Testis (tissue), 3 donors: ENCODE measurements around the gene CASTOR1. TPM values are rescaled to one million over a fixed set of nuclear protein-coding genes. Genes with fewer than 3 reads are reported as not detected.

Experiments used
- DNase-seq: peaks from one replicate; pipeline ENCODE4 v3.0.0-alpha.2; 2019
- H3K27ac ChIP-seq, 2 donors: fragments of 200-600 bp; sonication (generic); one replicate each; pipeline ENCODE4 v1.5.1; 2019
- H3K27me3 ChIP-seq: fragments of 200-600 bp; sonication (generic); one replicate; pipeline ENCODE4 v1.5.1; 2019
- H3K36me3 ChIP-seq: fragments of 200-600 bp; sonication (generic); one replicate; pipeline ENCODE4 v1.5.1; 2017; ENCODE audit warnings: low read depth; ENCODE audit errors: missing control alignments
- H3K4me1 ChIP-seq: fragments of 200-600 bp; sonication (generic); one replicate; pipeline ENCODE4 v1.5.1; 2019
- H3K4me3 ChIP-seq, 2 donors: fragments of 200-600 bp; sonication (generic); one replicate each; pipeline ENCODE4 v1.5.1; 2017 to 2019
- H3K9me3 ChIP-seq: fragments of 200-600 bp; sonication (generic); one replicate; pipeline ENCODE4 v1.5.1; 2017
- POLR2A ChIP-seq: fragments of 450-650 bp; IDR thresholded peaks from one replicate; pipeline ENCODE4 v1.6.1; 2017; ENCODE audit warnings: antibody characterized with exemption, mild to moderate bottlenecking, moderate library complexity
- WGBS, 2 donors: methylation state at CpG; one replicate each; pipeline ENCODE4 v1.1.5; 2018; 5-methylcytosine and 5-hydroxymethylcytosine counted together
- intact Hi-C: fragments of 100-400 bp; cut with DNase I; formaldehyde crosslinking; loops from one replicate; pipeline ENCODE4 v1.15.1; 2023; ENCODE audit warnings: low total_unique reads
- polyA plus RNA-seq: library from polyadenylated mRNA; stranded (reverse); fragments of 350-450 nt; fragmentation: Illumina TruSeq; extraction: RNeasy Lipid Tissue Mini Kit (QIAGEN cat#74804); gene quantifications from one replicate; pipeline ENCODE4 v1.2.3, GENCODE V29; 2014; ENCODE audit warnings: low read depth, low replicate concordance; ENCODE audit not compliant: insufficient read depth
- total RNA-seq, 2 donors: library from RNA; depleted of rRNA; stranded (reverse); fragments of >200 nt; gene quantifications; one replicate each; pipeline ENCODE4 v1.2.3, GENCODE V29; 2016
- TF ChIP-seq, protein P1 (sequence below), 3 experiments: fragments of 450-650 bp in 2 of 3; fragments of 200-600 bp in 1 of 3; sonication (generic) in 1 of 3; IDR thresholded peaks; one replicate each; pipeline ENCODE4 v1.5.1; 2016 to 2019; ENCODE audit warnings: antibody characterized with exemption in 3 of 3, mild to moderate bottlenecking in 2 of 3, moderate library complexity in 1 of 3

Gene CASTOR1
- total and polyA plus RNA-seq, 3 donors from 2014 or later: 32.8 to 71.4 (median 36.7) TPM

DNA sequence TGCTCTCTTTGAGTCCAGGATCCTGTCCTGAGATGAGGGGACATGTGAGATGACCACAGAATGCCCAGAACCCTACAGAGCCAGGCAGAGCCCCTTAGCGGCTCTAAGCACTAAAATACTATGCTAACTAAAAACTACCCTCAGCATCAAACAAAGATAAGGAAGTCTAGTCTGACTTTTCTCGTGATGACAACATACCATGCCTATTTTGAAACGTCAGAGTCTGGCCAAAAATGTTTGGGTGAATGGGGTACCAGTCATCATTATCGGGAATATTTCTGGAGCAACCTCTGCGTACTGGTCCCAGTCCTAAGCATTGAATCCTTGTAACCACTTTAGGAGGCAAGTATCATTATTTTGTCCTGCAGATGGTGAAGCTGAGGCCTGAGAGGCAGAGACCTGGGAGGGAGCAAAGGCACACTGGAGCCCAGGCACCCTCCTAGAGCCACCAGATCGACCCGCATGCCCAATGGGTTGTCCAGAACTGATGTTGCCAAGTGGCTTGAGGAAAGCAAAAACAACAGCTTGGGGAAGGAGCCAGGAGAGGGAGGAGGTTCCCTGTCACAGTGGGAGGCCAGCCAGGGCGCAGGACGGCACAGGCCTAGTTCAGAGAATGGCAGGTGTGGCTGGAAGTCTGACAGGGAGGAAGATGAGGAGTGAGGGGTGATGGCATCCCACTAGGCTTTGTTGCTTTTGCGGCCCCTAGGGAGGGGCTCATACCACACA lies 15.4 kb downstream of the CASTOR1 start:
- Histone ChIP-seq H3K27ac (no peak overlapping the region), H3K9me3 (no peaks in the 10 kb centered on the region), H3K27me3 (no peaks in the 10 kb centered on the region), H3K36me3 (no peaks in the 10 kb centered on the region), H3K4me3 (no peak overlapping the region), H3K4me1 (peaks cover 8% of the 10 kb centered on the region)
- intact Hi-C loops: no loop called here
- DNase-seq: no peak
- WGBS, 2 donors: 69 to 74% methylated on average over 10 of the region's 10 CpGs
- TF ChIP-seq, protein P1, sequence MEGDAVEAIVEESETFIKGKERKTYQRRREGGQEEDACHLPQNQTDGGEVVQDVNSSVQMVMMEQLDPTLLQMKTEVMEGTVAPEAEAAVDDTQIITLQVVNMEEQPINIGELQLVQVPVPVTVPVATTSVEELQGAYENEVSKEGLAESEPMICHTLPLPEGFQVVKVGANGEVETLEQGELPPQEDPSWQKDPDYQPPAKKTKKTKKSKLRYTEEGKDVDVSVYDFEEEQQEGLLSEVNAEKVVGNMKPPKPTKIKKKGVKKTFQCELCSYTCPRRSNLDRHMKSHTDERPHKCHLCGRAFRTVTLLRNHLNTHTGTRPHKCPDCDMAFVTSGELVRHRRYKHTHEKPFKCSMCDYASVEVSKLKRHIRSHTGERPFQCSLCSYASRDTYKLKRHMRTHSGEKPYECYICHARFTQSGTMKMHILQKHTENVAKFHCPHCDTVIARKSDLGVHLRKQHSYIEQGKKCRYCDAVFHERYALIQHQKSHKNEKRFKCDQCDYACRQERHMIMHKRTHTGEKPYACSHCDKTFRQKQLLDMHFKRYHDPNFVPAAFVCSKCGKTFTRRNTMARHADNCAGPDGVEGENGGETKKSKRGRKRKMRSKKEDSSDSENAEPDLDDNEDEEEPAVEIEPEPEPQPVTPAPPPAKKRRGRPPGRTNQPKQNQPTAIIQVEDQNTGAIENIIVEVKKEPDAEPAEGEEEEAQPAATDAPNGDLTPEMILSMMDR (IDR thresholded peaks at IDR 0.05): no peak
- no peak for TF ChIP-seq POLR2A

DNA sequence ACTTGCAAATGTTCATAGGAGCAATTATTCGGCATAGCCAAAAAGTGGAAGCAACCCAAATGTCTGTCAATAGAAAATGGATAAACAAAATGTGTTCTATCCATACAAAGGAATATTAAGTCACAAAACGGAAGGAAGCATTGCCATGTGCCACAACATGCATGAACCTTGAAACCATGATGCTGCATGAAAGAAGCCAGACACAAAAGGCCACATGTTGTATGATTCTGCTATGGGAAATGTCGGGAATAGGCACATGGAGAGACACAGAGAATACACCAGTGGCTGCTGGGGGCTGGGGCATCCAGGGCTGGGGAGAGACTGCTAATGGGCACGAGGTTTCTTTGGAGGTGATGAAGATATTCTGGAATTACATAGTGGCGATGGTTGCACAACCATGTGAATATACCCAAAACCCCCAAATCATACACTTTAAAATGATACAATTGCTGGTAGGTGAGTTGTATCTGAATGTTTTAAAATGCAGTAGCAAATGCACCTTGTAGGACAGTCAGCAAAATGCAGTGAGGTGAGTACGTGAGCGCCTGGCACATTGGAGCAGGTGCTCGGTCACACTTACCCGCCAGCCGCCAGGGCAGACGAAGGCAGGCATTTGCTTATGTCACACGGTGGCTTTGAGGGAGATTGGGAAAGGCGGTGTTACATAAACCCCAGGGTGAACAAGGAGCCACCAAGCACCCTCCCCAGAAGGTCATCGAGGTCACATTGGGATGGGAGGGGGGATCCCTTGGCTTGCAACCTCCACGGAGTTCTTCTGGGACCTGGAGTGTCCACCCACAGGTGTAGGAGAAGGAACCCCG lies 16.3 kb downstream of the CASTOR1 start:
- no peak overlapping the region for H3K27ac ChIP-seq

DNA sequence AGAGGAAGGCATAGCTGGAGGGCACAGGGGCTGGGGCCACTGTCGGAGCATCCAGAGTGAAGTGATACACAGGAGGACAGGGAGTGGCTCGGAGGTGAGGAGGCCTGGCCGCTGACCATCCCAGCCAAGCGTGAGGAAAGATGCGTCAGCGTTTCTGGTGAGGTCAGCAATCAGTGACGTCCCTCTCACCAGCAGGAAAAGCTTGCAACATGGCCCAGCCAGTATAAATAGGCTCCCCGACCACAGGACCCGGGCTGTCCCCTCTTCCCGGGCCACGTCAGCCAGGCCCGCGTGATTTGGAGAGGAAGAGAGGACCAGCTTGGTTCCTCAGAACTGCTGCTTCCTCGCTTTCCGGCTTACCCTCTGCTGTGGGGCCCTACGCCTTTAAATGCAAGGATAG lies 18.5 kb downstream of the CASTOR1 start:
- Histone ChIP-seq H3K4me1 (no peaks in the 10 kb centered on the region), H3K36me3 (no peaks in the 10 kb centered on the region), H3K4me3 (no peak overlapping the region), H3K27me3 (no peaks in the 10 kb centered on the region), H3K9me3 (no peaks in the 10 kb centered on the region), H3K27ac (no peak overlapping the region)
- intact Hi-C loops: no loop called here
- DNase-seq: peak; percentile 62
- TF ChIP-seq, protein P1 (IDR thresholded peaks at IDR 0.05): no peak
- TF ChIP-seq POLR2A: no peak
- 91 to 95% methylated on average over 14 to 16 of the region's 16 CpGs for WGBS, 2 donors

More for the DNA sequence above, 16.3 kb downstream of the CASTOR1 start:
- Histone ChIP-seq H3K36me3 (no peaks in the 10 kb centered on the region), H3K4me3 (no peak overlapping the region), H3K9me3 (no peaks in the 10 kb centered on the region), H3K27me3 (no peaks in the 10 kb centered on the region), H3K4me1 (peaks cover 7% of the 10 kb centered on the region)
- WGBS, 2 donors: 82 to 89% methylated on average over 16 of the region's 16 CpGs
- DNase-seq: no peak
- TF ChIP-seq, protein P1 (IDR thresholded peaks at IDR 0.05): no peak
- intact Hi-C loops: no loop called here

DNA sequence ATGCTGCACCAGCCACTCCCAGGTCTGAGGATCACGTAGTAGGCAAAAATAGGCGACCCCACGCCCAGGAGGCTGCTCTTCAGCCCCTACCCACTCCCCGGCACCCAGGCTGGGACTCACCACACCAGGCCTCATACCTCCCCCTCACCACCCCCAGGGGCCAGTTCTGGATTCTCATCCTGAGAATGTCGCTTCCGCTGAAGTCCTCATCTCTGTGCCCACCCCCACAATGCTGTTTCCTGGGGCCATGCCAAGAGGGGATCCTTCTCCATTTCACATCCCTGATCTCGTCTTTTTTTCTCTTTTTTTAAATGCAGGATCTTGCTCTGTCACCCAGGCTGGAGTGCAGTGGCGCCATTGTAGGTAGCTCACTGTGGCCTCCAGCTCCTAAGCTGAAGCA lies 21.0 kb downstream of the CASTOR1 start:
- TF ChIP-seq POLR2A: no peak
- TF ChIP-seq, protein P1 (IDR thresholded peaks at IDR 0.05): no peak
- Histone ChIP-seq H3K9me3 (no peaks in the 10 kb centered on the region), H3K27me3 (no peaks in the 10 kb centered on the region), H3K4me3 (no peak overlapping the region), H3K36me3 (no peaks in the 10 kb centered on the region), H3K4me1 (no peaks in the 10 kb centered on the region), H3K27ac (no peak overlapping the region)
- WGBS, 2 donors: 88 to 92% methylated on average over 8 of the region's 8 CpGs
- no peak for DNase-seq
- intact Hi-C loops: loop anchor here (10.0 kb wide), 1 partner anchor 564 kb away; no protein-coding TSS in a partner anchor
